ENCODE results near the gene DPH6.

The DPH6 gene

GRCh38 chr15:35522061-35522460 is 23.9 kb downstream of the DPH6 start:
- no peak overlapping the region for H3K9ac ChIP-seq (ENCODE audit: low read depth, low read length)
- H3K36me3 ChIP-seq (ENCODE audit: insufficient read depth, low read length), result no peaks in the 10 kb centered on the region
- H3K9me3 ChIP-seq (ENCODE audit: control insufficient read depth, insufficient read depth, low read length), result no peaks in the 10 kb centered on the region
- peaks cover 8% of the 10 kb centered on the region; the same call in 1 of the 2 replicates for H3K4me1 ChIP-seq (ENCODE audit: insufficient read depth, low read length)

- Histone ChIP-seq H3K9me3 (ENCODE audit: control insufficient read depth, insufficient read depth, low read length) (no peaks in the 10 kb centered on the region), H3K9ac (ENCODE audit: low read depth, low read length) (no peak overlapping the region), H3K36me3 (ENCODE audit: insufficient read depth, low read length) (no peaks in the 10 kb centered on the region), H3K4me1 (ENCODE audit: insufficient read depth, low read length) (peaks cover 8% of the 10 kb centered on the region; the same call in 1 of the 2 replicates)
Measured at GRCh38 chr15:35519541-35520149, 26.3 kb downstream of the DPH6 start.

- Histone ChIP-seq H3K9me3 (ENCODE audit: control insufficient read depth, insufficient read depth, low read length) (no peaks in the 10 kb centered on the region), H3K9ac (ENCODE audit: low read depth, low read length) (no peak overlapping the region; the same call in 1 of the 2 replicates), H3K4me1 (ENCODE audit: insufficient read depth, low read length) (peaks cover 8% of the 10 kb centered on the region; the same call in 1 of the 2 replicates), H3K36me3 (ENCODE audit: insufficient read depth, low read length) (no peaks in the 10 kb centered on the region)
Measured at GRCh38 chr15:35519052-35519451, 26.9 kb downstream of the DPH6 start.

DNA sequence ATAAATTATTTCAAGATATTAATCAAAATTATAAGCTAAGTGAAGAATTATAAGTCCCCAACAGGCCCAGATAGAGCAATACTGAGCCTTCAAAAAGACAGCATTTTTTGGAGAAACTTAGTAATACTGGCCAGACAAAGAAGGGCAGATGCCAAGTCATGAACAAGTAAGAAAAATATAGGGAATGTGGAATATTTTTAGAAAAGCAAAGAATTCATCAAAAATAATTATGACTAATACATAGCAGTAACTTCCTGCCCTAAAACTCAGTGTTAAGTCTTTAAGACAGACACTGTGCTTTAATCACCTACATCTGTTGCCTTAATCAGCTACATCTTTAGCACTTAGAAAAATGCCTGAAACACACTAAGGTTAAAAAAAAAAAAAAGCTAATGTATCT is 31.2 kb downstream of the DPH6 start:
- no peaks in the 10 kb centered on the region for H3K36me3 ChIP-seq (ENCODE audit: insufficient read depth, low read length)
- H3K9me3 ChIP-seq (ENCODE audit: control insufficient read depth, insufficient read depth, low read length), result no peaks in the 10 kb centered on the region
- peaks cover 2% of the 10 kb centered on the region; the same call in 1 of the 2 replicates for H3K4me1 ChIP-seq (ENCODE audit: insufficient read depth, low read length)
- H3K9ac ChIP-seq (ENCODE audit: low read depth, low read length), result no peak overlapping the region

- no peak overlapping the region for H3K9ac ChIP-seq (ENCODE audit: low read depth, low read length)
- no peaks in the 10 kb centered on the region for H3K36me3 ChIP-seq (ENCODE audit: insufficient read depth, low read length)
- H3K9me3 ChIP-seq (ENCODE audit: control insufficient read depth, insufficient read depth, low read length), result no peaks in the 10 kb centered on the region
- peaks cover 16% of the 10 kb centered on the region; the same call in 1 of the 2 replicates for H3K4me1 ChIP-seq (ENCODE audit: insufficient read depth, low read length)
Measured at GRCh38 chr15:35507932-35508638, 37.9 kb downstream of the DPH6 start.

- Histone ChIP-seq H3K4me1 (ENCODE audit: insufficient read depth, low read length) (peaks cover 16% of the 10 kb centered on the region; the same call in 1 of the 2 replicates), H3K9me3 (ENCODE audit: control insufficient read depth, insufficient read depth, low read length) (no peaks in the 10 kb centered on the region), H3K9ac (ENCODE audit: low read depth, low read length) (no peak overlapping the region; the same call in 1 of the 2 replicates), H3K36me3 (ENCODE audit: insufficient read depth, low read length) (no peaks in the 10 kb centered on the region)
Measured at GRCh38 chr15:35506272-35506870, 39.6 kb downstream of the DPH6 start.

DNA sequence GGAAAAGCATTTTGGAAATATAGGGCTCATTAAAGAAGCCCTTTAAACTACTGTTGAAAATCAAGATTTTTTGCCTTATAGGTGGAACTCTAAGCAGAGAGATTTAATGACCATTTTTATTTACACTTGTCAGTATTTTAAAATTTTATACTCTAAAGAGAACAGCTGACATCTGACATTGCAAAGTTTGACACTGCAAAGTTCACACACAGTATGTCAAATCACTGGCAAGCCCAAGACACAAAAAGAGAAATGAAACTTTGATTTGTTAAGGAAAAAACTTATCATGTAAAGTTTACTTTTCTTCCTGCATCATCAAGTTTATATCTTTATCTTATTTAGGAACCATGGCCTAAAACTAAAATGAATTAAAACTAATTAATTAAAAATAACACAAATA is 40.2 kb downstream of the DPH6 start:
- no peaks in the 10 kb centered on the region for H3K9me3 ChIP-seq (ENCODE audit: control insufficient read depth, insufficient read depth, low read length)
- no peaks in the 10 kb centered on the region for H3K36me3 ChIP-seq (ENCODE audit: insufficient read depth, low read length)
- H3K4me1 ChIP-seq (ENCODE audit: insufficient read depth, low read length), result peaks cover 16% of the 10 kb centered on the region; the same call in 1 of the 2 replicates
- no peak overlapping the region for H3K9ac ChIP-seq (ENCODE audit: low read depth, low read length)

DNA sequence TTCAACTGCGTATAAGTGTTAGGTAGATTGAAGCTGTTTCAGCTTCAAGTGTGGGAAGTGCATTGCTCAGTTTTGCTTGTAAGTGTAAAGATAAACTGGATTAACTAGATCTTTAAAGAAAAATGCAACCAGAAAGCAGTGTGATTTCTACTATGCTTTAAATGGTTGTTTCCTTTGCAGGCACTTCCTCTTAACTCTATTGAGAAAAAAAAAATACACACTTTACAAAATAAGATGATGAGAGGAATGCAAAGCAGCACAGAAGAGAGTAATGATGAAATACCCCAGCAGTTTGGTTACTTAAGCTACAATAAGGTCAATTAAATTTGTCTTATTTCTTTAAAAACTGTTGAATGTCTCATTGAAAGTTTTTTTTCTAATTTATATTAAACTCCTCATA is 40.8 kb downstream of the DPH6 start:
- H3K36me3 ChIP-seq (ENCODE audit: insufficient read depth, low read length), result no peaks in the 10 kb centered on the region
- H3K9ac ChIP-seq (ENCODE audit: low read depth, low read length), result no peak overlapping the region
- H3K9me3 ChIP-seq (ENCODE audit: control insufficient read depth, insufficient read depth, low read length), result no peaks in the 10 kb centered on the region
- H3K4me1 ChIP-seq (ENCODE audit: insufficient read depth, low read length), result peaks cover 16% of the 10 kb centered on the region; the same call in 1 of the 2 replicates

DNA sequence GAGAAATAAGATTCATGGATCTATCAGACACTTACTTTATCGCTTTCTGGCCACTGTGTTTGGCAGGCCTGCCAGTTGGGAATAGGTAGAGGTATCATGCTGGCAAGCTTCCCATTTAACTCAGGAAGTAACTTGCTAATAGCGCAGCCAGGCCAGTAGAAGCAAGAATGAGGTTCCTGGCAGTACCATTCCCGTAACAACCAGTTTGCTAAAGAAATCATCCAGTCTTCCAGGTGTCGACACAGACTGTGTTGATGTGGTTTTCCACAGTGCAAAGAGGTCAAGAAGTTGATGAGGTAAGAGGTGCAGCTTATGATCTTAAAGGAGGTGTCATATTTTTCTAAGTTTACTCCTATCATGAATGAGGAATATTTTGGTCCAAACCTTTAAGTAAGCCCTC is 46.2 kb downstream of the DPH6 start:
- no peaks in the 10 kb centered on the region for H3K4me1 ChIP-seq (ENCODE audit: insufficient read depth, low read length)
- no peaks in the 10 kb centered on the region for H3K36me3 ChIP-seq (ENCODE audit: insufficient read depth, low read length)
- no peak overlapping the region for H3K9ac ChIP-seq (ENCODE audit: low read depth, low read length)
- H3K9me3 ChIP-seq (ENCODE audit: control insufficient read depth, insufficient read depth, low read length), result no peaks in the 10 kb centered on the region

- H3K9ac ChIP-seq (ENCODE audit: low read depth, low read length), result no peak overlapping the region
- H3K36me3 ChIP-seq (ENCODE audit: insufficient read depth, low read length), result no peaks in the 10 kb centered on the region
- no peaks in the 10 kb centered on the region for H3K9me3 ChIP-seq (ENCODE audit: control insufficient read depth, insufficient read depth, low read length)
- H3K4me1 ChIP-seq (ENCODE audit: insufficient read depth, low read length), result no peaks in the 10 kb centered on the region
Measured at GRCh38 chr15:35496585-35496984, 49.4 kb downstream of the DPH6 start.

DNA sequence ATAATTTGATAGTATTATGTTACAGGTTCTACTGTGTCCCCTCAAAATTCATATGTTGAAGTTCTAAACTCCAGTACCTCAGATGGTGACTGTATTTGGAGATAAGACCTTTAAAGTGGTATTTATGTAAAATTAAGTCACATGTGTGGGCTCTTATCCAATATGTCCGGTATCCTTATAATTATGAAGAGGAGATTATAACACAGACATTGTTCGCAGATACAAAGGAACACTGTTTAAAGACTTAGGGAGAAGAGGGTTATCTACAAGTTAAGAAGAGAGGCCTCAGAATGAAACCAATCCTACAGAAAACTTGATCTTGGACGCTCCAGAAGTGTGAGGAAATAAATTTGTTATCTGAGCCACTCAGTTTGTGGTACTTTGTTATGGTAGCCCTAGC is 50.9 kb downstream of the DPH6 start:
- Histone ChIP-seq H3K36me3 (ENCODE audit: insufficient read depth, low read length) (no peaks in the 10 kb centered on the region; the same call in 1 of the 2 replicates), H3K9me3 (ENCODE audit: control insufficient read depth, insufficient read depth, low read length) (no peaks in the 10 kb centered on the region; the same call in 1 of the 2 replicates), H3K4me1 (ENCODE audit: insufficient read depth, low read length) (no peaks in the 10 kb centered on the region), H3K9ac (ENCODE audit: low read depth, low read length) (no peak overlapping the region)

DNA sequence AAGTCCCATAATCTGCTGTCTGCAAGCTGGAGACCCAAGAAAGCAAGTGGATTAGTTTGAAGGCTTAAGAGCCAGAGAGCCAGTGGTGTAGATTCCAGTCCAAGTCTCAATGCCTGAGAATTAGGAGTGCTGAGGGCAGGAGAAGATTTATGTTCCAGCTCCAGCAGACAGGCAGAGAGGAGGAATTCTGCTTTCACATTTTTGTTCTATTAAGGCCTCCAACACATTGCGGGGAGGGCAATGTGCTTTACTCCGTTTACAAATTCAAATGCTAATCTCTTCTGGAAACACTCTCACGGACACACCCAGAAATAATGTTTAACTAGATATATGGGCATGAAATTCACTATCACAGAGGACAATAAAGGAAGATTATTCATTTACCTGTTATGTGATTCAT is 54.0 kb downstream of the DPH6 start:
- Histone ChIP-seq H3K9ac (ENCODE audit: low read depth, low read length) (no peak overlapping the region), H3K4me1 (ENCODE audit: insufficient read depth, low read length) (no peaks in the 10 kb centered on the region), H3K9me3 (ENCODE audit: control insufficient read depth, insufficient read depth, low read length) (peaks cover 14% of the 10 kb centered on the region), H3K36me3 (ENCODE audit: insufficient read depth, low read length) (no peaks in the 10 kb centered on the region; the same call in 1 of the 2 replicates)

DNA sequence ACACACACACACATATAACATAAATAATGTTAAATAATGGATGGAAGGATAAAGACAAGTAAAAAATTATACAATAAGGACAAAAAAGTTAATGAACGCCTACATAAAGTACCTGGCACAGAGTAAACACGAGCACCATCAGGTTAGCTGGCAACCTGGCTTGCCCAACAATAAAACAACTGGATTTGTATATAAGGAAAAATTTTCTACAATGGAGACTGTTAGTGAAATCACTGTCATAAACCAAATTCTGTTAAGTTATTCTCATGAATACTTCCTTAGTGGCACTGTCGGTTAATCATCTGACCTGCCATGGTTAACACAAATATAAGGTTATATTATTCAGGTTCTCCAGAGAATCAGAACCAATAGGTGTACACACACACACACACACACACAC is 54.8 kb downstream of the DPH6 start:
- Histone ChIP-seq H3K4me1 (ENCODE audit: insufficient read depth, low read length) (no peaks in the 10 kb centered on the region), H3K9ac (ENCODE audit: low read depth, low read length) (no peak overlapping the region), H3K9me3 (ENCODE audit: control insufficient read depth, insufficient read depth, low read length) (peaks cover 18% of the 10 kb centered on the region), H3K36me3 (ENCODE audit: insufficient read depth, low read length) (no peaks in the 10 kb centered on the region; the same call in 1 of the 2 replicates)

DNA sequence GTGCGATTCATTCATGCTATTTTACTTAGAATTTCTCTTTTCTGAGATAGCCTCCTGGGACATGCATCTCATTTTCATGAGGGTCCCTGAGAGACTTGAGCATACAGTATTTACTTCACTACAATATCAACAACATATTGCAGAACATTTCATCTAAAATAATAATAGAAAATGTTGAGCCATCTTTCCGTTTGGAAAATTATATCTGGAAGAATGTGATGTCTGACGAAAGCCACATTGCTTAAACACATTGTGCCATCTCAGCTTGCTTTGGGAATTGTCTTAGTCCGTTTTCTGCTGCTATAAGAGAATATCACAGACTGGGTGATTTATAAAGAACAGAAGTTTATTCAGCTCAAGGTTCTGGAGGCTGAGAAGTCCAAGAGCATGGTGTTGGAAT is 55.5 kb downstream of the DPH6 start:
- Histone ChIP-seq H3K9ac (ENCODE audit: low read depth, low read length) (no peak overlapping the region), H3K4me1 (ENCODE audit: insufficient read depth, low read length) (no peaks in the 10 kb centered on the region), H3K9me3 (ENCODE audit: control insufficient read depth, insufficient read depth, low read length) (peaks cover 18% of the 10 kb centered on the region), H3K36me3 (ENCODE audit: insufficient read depth, low read length) (no peaks in the 10 kb centered on the region; the same call in 1 of the 2 replicates)

GRCh38 chr15:35487417-35487816 is 58.5 kb downstream of the DPH6 start:
- no peak overlapping the region for H3K9ac ChIP-seq (ENCODE audit: low read depth, low read length)
- no peaks in the 10 kb centered on the region; the same call in 1 of the 2 replicates for H3K36me3 ChIP-seq (ENCODE audit: insufficient read depth, low read length)
- H3K9me3 ChIP-seq (ENCODE audit: control insufficient read depth, insufficient read depth, low read length), result peaks cover 20% of the 10 kb centered on the region
- H3K4me1 ChIP-seq (ENCODE audit: insufficient read depth, low read length), result no peaks in the 10 kb centered on the region

Data from ES-I3 (cell line).